Measurements from ENCODE around the gene CEP63.

CEP63 gene

DNA sequence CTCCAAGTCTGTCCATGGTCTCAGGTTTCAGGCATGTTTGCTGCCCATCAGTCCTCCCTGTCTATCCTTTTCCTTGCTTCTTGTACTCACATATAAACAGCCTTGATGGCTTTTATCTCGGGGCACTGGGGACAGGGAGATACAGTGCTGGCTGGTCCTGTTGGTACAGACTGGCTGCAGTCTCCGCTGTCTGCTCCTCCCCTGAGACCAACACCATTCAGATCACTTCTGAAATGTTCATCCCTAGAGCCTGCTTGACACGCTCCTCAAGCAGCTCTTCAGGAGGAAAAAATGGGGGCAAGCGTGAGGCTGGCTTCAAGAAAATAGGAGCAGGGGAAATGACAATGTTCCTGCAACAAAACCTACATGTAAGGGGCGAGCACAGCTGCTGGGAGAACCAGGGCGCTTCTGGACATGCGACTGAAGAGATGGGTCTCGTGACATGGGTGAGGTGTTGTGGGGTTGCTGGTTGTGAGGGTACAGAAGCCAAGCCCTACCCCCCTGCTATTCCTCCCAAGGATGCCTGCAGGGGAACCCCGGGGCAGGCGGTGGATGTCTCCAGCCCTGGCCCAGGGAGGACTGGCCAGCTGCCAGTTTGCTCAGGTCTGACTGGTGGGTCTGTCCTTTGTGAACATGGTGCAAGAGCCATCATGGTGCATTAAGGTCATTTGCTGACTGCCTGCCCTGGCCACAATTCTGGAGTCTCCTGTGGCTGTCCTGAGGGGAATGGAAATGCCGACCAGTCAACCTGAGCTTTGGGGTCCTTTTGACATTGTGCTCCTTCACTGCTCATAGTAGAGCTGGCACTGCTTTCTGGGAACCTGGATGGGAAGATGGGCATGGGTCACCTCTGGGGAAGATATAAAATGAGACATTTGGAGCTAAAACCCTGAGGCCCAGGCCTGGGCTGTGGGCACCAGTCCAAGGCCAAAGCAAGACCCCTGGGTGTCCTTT lies 124.9 kb downstream of the CEP63 start:
- DNase-seq, result no peak

DNA sequence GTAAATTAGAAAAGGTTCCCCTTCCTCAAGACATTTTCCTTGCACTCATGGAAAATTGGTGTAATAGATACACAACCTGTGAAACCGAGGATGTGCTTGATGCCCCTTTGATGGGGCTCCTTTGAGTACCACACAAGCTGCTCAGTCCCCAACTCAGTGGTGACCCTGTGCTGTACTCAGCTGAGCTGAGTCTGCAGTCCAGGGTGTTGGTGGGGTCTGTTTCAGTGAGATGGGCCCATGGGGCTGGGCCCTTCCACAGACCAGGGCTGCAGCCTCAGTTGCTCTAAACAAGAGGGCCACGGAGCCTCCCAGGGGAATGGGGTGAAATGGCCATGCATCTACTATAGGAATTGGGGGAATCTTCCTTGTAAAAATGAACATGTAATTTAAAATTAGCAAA lies 125.7 kb downstream of the CEP63 start:
- no peak for DNase-seq

DNA sequence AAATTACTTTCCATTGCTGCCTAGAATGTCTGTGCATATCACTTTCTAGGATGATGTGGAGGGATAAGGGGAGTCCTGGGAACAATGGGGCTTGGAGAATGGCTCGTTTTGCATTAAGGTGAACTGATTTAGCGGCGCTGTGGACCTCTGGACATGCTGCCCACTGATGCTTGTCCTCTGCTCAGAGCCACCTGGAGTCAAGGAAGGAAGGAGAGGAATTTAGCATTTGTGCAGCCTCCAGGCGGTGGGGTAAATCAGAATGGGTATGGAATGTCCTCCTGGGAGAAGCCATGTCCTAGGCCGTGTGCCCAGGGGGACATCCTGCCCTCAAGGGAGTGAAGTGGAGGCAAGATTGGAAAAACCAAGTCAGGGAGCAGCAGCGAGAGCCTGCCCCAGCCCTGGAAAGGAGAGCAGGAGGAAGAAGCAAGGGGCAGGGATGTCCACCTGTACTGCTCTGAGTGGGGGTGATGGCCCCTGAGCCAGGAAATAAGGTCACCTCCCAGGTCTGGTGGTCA lies 127.2 kb downstream of the CEP63 start:
- no peak for DNase-seq

DNA sequence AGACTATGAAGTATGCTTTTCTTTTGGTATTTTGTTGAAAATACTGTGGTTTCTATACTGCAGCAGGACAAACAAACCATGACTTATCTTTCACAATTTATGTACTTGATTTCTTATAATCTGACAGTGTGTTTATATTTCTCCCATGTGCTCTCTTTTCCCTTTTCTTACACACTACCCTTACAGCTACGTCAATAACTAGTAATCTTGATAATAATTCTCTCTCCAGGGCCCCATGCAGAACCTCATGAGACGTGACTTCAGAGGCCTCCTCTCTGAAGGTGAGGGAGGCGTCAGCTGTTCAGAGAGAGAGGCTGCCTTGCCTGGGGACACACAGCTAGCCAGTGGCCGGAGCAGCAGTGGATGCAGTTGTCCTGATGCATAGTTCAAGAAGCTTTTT lies 129.1 kb downstream of the CEP63 start:
- no peak for DNase-seq

DNA sequence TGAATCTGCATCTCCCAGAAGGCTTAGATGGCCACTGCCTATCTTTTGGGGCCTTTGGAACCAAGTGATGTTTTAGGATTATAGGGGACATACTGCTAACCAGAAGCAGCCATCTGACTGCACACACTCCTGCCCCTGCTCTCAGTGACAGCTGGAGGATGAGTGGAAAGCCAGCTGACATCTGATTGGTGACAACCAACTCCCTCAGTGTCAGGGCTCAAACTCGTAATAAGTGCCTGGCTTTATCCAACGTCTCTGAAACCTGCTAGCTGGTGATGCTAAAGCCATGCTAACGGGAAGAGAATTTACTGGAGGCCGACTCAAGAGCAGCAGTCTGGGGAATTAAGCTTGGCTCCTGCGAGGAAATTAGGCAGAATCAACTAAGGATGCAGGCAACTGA lies 129.9 kb downstream of the CEP63 start:
- DNase-seq, result no peak

DNA sequence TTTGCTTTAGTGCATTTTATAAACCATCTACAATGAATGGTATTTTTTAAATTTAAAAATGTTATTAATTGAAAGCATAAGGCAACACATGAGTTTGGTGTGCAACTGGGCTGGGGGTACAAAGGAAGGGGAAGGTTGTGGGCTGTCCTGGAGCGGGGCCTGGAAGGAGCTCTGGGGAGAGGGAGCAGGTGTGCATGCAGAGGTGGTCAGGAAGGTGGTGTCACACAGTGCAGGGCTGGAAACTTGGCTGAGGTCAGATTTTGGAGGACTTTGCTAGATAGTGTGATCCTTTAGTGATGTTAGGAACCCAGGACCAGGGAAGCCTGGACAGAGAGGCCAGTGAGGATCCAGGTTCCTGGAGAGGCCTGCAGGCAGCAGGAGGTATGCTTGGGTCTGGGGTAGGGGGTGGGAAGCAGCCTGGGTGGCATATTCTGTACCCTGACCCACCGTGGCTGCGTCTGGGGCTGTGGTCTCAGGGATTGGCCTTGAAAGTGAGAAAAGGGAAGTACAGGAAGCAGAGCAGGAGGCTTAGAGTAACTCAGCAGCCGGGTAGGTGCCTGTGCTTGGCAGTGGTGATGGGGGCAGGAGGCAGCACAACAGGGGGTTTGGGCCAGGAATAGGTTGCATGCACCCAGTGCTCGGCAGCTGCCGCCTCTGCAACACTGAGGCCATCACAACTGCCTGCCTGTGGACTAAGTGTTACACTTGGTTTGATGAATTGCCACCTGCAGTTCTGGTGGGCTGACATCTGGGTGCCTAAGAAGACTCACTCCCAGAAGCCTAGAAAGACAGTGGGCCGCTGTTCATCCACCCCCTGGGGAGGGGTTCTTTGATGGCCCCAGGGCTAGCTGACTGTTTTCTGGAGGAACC lies 132.0 kb downstream of the CEP63 start:
- DNase-seq, result no peak

DNA sequence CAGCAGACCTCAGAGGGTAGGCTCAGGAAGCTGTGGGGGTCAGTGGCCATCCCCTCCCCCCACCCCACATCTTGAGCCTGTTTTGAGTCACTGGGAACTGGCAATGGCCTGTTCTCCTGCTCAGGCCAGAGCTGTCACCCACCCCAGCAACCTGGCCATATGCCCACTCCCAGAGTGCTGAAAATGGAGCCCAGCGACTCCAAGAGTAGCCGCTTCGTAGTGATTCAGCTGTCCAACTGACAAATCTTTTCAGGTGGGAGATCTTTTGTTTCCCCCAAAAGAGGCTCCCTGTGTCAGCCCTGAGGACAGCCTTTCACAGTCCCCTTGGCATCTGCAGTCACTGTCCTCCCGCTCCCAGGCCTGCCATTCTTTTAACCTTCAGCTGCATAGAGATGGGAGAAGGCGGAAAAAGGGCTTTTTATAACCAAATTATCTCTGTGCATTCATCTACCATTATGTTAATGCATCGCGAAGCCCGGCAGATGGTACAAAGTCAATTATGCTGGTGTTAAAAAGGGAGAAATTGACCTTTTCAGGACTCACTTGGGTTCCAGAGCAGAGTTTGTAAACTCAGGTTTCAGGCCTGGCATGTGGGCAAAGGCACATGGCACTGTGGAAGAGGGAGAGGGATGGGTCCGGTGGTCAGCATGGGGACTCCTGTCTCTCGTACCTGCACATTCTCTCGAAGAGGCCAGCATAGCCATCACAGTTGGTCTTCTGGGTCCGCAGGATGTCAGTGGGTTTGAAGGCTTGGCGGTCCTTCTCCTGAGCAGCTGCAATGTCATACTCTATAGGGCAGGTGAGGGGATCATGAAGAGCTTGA lies 132.8 kb downstream of the CEP63 start:
- no peak for DNase-seq

DNA sequence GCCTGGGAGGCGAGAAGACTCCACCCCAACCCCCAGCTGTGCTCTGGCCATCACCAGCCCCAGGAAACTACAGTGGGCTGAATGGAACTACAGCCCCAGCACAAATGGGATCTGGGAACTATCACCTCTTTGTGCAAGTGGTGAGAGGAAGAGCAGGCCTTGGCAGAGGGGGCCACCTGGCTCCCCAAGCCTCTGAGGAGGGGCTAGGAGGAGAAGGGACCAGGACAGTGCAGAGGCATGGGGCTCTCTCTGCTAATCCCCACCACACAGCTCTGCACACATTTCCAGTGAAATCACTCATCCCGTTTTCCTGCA lies 133.4 kb downstream of the CEP63 start:
- no peak for DNase-seq

DNA sequence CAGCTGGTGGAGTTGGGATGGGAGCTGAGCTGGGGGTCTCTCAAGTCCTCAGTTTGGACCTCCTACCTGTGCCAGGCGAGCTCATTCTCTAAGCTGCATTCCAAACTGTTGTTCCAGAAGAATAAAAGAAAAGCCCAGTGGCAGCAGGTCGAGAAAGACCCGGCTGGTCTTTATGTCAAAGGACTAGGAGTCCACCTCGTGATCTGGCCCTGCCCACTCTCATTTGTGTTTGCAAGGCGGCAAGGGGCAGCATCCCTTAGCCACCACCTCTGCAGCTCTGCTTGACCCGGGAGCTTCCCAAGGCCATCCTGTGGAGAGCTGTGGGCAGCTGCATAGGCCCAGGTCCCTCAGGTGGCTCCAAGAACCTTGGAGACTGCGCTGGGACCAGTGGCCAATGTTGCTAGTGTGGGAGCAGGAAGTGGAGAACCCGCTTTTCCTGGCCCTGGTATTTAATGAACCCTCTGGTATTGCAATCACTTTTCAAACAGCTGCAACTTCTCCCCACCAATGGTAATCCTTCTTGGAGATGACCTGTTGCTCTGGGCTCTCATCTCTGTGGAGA lies 134.1 kb downstream of the CEP63 start:
- DNase-seq, result no peak

DNA sequence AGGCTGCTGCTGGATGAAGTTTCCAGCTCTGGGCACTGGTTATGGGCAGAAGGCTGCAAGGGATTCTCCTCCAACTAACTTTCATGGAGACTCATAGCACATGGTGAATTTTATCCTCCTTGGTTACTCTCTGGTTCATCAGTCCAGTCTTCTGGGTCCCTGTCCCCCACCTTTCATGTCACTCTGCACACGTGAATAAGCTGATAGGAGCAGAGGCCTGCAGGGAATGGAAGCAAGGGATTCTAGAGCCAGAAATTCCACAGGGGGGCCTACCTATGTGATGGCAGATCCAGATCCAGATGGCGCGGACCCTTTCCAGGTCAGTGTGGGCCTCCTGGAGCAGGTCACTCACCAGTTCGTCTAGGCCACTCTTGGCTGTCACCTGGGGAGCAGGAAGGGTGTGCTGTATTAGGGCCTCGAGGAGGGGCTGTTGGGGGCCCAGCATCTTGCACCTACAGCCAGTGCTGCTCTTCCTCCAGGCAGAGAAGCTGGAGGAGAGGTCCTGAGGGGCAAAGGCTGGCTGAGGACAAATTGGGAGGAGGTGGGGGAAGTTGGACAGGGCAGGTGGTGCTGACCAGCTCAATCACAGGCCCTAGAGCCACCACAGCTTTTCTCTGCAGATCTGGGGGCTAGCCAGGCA lies 134.7 kb downstream of the CEP63 start:
- DNase-seq, result no peak

DNA sequence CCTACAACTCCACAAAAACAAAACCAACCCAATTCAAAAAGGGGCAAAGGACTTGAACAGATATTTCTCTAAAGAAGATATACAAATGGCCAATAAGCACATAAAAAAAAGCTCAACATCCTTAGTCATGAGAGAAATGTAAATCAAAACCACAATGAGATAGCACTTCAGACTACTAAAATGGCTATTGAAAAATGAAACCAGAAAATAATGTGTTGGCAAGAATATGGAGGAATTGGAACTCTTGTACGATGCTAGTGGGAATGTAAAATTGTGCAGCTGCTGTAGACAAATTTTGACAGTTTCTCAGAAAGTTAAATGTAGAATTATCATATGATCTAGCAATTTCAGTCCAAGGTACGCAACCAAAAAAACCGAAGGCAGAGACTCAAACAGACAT lies 136.0 kb downstream of the CEP63 start:
- DNase-seq, result no peak

DNA sequence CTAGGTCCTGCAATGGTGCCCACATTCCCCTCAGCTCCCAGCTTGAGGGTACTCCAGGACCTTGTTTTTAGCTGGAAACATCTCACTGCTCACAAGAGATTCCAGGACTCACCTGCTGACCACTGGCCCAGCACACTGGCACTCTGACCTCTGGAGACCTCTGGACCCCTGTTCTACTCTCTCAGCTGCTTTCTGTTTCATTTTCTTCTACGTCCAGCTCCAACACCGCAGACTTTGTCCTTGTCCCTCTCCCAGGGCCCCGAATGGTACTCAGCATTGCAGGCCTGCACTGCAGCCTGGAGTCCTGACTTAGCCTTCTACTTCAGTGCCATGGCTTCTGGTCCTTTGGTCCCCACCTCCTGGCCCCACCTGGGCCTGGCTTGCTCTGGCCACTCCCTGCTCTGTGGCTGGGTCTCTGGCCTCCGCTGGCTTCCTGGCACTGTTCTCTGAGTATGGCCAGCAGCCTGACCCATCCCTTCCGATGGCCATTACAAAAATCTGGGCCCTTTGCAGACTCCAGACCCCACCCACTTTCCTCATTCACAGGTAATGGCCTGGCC lies 137.0 kb downstream of the CEP63 start:
- DNase-seq, result no peak

DNA sequence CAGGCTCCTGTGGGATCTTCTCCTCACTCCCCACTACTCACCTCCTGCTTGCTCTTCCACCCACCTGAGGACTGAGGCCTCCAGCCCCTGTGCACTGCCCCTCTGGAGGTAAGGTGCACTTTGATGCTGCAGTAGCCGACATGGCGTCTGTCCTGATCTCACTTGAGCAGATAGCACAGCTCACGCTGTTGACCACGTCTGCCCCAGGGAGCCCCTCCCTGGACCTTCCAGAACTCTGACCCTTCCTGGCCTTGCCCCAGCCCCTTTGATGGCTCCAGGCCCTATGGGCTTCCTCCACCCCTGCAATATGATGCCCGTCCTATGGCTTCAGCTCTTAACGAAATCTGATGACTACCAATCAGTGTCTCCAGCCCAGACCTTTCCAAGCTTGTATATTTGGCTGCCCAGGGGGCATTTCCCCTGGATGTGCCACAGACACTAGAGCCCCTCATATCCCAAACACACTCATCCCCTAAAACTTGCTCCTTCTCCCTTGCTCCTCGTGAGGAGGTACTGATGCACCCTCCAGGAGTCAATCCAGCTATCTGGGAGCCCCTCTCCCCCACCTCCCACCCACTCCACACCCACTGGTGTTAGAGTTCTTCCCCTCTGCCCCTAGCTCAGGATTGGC lies 137.9 kb downstream of the CEP63 start:
- DNase-seq, result no peak
